Stimulated activated CD4-positive, alpha-beta T cell treated with anti-CD3 and anti-CD28 coated beads, Interleukin-2, amount 100 ng/mL, for 24 hours (primary cell): ENCODE data around the gene OPA3.
A peak's percentile ranks its signal among the peaks of the same experiment; 100 is the strongest.

Experiments used
- DNase-seq, 2 donors: peaks; one replicate each; pipeline ENCODE4 v3.0.0-alpha.2; 2020

Gene OPA3

GRCh38 chr19:45560686-45561085 is 23.9 kb downstream of the OPA3 start:
- no peak for DNase-seq

DNA sequence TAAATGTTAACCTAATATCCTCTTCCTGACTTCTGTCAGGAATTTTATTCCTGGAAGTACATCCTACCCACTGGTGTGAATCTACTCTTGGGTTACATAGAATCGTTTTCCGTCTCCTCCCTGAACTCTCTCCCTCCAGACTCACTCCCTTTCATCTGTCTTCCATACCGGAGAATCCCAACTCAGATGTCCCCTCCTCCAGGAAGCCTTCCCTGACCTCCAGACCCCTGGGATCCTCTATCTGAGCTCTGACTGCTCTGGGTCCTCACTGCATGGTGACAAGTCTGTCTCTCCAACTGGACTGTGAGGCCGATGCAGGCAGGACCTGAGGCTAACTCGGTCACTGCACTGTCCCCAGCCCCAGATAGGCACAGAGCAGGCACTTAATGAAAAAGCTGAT is 24.6 kb downstream of the OPA3 start:
- no peak for DNase-seq

DNA sequence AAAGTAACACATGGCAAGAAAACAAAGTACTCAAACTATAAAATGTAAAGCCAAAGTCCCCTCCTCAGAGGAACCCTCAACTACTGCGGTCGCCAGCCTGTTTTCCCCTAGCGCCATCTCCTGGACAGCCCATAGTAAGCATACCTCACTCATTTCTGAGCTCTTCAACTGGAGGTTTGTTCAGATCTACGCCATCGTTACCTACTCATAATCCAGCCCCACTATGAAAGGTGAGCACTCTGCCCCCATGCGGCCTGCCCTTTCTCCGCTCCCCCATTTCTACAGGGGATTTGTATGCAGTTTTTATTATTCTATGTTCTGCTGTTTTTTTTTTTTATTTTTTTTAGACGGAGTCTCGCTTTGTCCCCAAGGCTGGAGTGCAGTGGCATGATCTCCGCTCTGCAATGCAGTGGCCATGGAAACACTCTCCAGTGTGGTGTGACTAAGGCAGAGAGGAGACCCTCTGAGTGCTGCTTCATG is 26.2 kb downstream of the OPA3 start:
- DNase-seq = peak; percentile 62 to 63

GRCh38 chr19:45556835-45557234 is 27.8 kb downstream of the OPA3 start:
- no peak for DNase-seq

GRCh38 chr19:45554481-45554880 is 30.1 kb downstream of the OPA3 start:
- DNase-seq = no peak

GRCh38 chr19:45553464-45553863 is 31.1 kb downstream of the OPA3 start:
- DNase-seq = no peak

DNA sequence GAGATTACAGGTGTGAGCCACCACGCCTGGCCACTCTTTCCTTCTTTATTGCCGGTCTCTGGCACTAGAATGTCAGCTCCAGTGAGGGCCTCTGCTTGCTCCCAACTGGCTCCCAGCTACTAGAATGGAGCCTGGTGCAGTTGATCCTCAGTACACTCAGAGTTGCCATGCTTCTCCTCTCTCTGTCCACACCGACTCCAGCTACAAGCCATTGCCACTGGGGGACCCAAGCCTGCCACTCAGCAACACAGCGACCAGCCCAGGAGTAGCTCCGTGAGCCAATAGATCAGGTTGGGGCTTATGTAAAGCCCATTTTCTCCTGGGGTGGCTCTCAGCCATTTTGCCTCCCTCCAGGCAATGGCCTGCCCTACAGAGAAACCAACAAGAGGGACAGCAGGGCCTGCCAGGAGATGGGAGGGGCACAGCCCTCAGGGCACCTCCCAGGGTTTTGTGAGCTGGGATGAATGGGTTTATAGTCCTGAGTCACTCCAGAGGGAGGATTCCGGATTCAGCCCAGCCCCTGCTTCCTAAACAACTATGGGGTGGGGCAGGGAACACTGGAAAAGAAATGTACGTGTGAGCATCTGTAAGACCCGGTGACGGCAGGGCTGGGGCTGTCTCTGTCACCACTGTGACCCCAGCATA is 36.5 kb downstream of the OPA3 start:
- no peak for DNase-seq

DNA sequence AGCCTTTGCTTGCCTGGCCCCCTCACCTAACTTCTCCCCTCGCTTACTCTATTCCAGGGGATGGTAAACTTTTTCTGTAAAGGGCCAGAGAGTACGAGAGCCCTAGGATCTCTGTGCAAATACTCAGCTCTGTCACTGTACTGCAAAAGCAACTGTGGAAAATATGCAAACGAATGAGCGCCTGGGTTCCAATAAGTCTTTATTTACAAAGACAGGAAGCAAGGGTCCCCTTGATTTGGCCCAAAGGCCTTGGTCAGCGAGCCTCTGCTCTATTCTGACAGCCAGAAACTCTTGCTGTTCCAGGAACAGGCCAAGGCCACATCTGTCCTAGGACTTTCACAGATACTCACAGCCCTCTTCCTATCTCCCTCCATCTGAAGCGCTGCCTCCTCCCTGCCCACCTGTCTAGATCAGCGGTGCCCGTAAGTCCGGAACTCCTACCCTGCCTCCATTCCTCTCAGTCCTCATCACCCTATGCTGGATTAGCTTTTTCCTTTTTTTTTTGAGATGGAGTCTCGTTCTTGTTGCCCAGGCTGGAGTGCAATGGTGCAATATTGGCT is 37.3 kb downstream of the OPA3 start:
- DNase-seq = no peak

GRCh38 chr19:45542234-45542668 is 42.4 kb downstream of the OPA3 start:
- no peak for DNase-seq

GRCh38 chr19:45539459-45539858 is 45.1 kb downstream of the OPA3 start:
- no peak for DNase-seq

DNA sequence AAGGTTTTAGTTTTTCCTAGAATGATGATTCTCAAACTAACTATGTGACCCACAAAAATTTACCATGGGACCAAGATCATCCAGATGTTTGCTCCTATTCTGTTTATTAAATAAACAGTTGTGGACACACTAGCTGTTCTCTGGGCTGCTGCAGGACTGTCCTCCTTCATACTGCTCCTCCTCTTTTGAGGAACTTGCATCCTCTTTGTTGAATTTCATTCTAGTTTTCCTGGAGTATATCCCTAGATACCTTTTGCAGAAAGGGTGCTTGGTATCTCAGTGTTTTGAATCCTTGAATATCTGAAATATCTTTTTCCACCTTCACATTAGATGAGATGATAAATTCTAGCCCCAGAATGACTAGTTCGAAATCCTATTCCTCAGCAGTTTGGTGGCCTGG is 53.3 kb downstream of the OPA3 start:
- DNase-seq = no peak

DNA sequence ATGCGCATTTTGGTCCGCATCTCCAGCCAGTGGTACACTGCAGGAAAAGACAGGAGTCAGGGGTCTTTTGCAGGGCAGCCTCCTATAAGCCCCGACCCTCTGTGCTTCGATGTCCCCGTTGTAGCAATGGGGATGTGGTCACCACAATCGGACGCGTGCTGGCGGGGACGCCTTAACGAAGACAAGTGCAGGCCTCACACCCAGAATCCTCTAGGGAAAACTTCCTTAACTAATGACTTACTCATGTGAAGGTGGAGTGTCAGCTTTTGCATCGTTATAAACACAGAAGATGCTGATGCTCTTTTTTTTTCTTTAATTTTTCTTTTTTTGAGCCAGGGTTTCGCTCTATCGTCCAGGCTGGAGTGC is 55.2 kb downstream of the OPA3 start:
- no peak for DNase-seq

DNA sequence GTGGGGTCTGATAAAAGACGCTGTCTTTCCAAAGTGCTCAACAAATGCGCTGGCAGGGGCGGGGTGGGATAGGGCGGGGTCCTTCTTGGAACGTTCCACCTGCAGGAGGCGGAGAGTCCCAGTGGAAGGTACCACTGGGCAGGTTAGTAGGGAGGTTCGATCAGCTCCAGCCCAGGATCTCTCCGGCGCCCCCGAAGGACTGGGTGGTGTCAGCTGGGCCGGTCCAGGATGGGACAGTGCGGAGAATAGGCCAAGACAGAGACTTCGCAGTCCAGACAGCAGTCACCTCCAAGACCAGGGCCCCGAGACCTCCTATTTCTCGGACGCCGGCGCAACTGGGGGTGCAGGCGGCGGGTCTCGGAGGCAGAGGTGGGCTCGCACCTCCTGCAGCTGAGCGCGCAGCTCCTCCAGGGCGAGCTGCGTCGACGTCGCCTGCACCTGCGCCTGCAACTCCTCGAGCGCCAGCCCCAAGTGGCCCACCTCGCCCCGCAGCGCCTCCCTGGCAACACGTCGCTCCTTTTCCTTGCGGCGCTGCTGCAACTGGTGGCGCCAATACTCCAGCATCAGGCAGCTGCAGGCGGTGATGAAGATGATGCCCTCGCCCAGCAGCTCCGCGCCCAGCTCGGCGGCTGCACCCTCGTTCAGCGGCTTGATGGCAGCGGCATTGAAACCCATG is 55.7 kb downstream of the OPA3 start:
- DNase-seq = peak in 1 of 2 donors; percentile 31

DNA sequence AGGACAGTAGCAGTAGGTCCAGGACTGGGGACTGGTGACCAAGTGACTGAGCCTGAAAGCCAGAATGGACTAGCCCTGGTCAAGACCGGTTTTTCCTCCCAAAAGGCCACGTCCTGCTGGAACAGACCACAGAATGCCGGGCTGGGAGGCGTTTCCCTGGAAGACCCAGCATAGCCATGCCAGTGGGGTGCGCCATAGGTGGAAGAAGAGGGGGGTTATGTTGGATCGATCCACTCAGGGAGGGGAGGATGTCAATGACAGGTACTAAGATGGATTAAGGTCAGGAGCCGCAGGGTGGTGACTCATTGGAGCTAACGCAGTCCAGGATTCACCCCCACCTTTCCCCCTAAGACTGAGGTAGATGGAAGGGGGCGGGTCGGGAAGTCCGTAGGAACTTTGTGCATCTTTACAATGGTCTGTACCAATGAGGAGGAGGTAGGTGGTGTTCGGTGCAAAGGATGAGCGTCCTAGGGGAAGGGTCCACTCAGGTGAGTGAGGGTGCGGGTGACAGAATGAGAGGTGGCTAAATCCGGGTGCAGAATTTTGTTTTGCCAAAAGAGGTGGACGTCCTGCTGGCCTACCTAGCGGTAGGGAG is 56.4 kb downstream of the OPA3 start:
- DNase-seq = no peak

GRCh38 chr19:45527731-45528130 is 56.9 kb downstream of the OPA3 start:
- no peak for DNase-seq

- no peak for DNase-seq
Observed at GRCh38 chr19:45526971-45527370, 57.6 kb downstream of the OPA3 start.

- no peak for DNase-seq
Observed at GRCh38 chr19:45526143-45526542, 58.5 kb downstream of the OPA3 start.

DNA sequence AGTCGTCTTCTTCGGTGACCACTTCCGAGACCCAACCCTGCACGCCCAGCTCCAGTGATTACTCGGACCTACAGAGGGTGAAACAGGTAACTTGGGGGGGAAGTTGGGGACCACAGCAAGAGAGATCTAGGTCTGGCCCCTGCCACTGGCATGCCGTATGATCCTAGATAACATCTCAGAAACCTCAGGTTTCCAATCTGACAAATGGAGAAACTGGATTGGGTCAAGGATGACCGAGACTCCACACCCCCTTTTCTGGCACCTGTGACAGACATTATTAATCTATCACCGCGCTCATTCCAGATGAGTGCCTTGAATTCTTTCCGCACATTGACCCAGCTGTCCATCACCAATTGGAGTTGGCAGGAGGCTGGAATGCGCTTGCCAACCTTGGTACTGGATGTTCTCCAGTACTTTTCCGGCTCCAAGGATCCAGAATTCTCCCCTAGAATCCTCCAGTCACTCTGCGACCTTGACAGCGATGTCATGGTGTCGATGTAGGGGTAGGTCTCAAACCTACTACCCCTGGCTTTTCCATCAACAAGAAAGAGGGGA is 60.0 kb downstream of the OPA3 start:
- no peak for DNase-seq

DNA sequence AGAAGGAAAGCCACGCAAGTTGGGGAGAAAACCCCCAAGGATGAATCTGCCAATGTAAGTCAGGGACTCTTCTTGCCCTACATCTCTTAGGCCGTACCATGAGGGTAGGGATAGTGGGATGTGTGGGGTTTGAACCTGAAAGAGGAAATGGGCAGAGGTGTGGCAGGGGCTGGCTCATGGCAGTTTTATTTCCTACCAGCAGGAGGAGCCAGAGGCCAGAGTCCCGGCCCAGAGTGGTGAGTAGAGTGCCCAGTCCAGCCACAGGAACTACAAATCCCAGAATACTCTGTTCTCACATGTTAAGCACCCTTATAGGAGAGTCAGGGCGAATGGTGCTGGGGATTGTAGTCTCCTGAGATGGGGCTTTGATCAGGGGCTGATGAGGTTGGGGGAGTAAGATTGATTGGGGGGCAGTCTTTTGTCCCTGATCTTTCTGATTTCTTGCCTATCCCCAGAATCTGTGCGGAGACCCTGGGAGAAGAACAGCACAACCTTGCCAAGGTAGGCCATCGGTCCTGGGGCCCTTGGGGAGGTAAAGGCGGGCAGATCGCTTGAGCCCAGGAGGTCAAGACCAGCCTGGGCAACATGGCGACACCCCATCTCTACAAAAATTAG is 60.9 kb downstream of the OPA3 start:
- peak; percentile 70 to 73 for DNase-seq

GRCh38 chr19:45522010-45522941 is 62.3 kb downstream of the OPA3 start:
- no peak for DNase-seq

- no peak for DNase-seq
Observed at GRCh38 chr19:45518469-45518826, 66.2 kb downstream of the OPA3 start.
